IMR-90 (cell line): ENCODE results near the gene ABHD10.

Source experiments
- CEBPB ChIP-seq: IDR thresholded peaks from 2 replicates; pipeline ENCODE4 v1.6.1; 2012; ENCODE audit warnings: low read depth, low read length, improper control_type of control experiment
- CTCF ChIP-seq: conservative IDR thresholded peaks from 2 replicates; pipeline ENCODE4 v1.5.1; 2012; ENCODE audit warnings: mild to moderate bottlenecking, low read depth, low read length, improper control_type of control experiment
- ELK1 ChIP-seq: fragments of 150-350 bp; IDR thresholded peaks from 2 replicates; pipeline ENCODE4 v1.6.1; 2016; ENCODE audit warnings: low read depth, mild to moderate bottlenecking, low read length, moderate library complexity, borderline replicate concordance
- FOS ChIP-seq: fragments of 150-350 bp; IDR thresholded peaks from 2 replicates; pipeline ENCODE4 v1.6.1; 2016; ENCODE audit warnings: low read depth, low read length
- NFE2L2 ChIP-seq: fragments of 150-350 bp; IDR thresholded peaks from 2 replicates; pipeline ENCODE4 v1.6.1; 2016; ENCODE audit warnings: low read depth, mild to moderate bottlenecking, low read length
- POLR2A ChIP-seq: IDR thresholded peaks from 2 replicates; pipeline ENCODE4 v1.6.1; 2012; ENCODE audit warnings: mild to moderate bottlenecking, low read depth, low read length
- RAD21 ChIP-seq: IDR thresholded peaks from 2 replicates; pipeline ENCODE4 v1.6.1; 2012; ENCODE audit warnings: low read length, improper control_type of control experiment
- RCOR1 ChIP-seq: IDR thresholded peaks from 2 replicates; pipeline ENCODE4 v1.6.1; 2012; ENCODE audit warnings: mild to moderate bottlenecking, low read length, improper control_type of control experiment; ENCODE audit not compliant: insufficient replicate concordance
- RFX5 ChIP-seq: IDR thresholded peaks from 2 replicates; pipeline ENCODE4 v1.8.0; 2012; ENCODE audit warnings: low read depth, mild to moderate bottlenecking, low read length, moderate library complexity
- SMC3 ChIP-seq: fragments of 150-350 bp; IDR thresholded peaks from 2 replicates; pipeline ENCODE4 v1.6.1; 2016; ENCODE audit warnings: low read depth, mild to moderate bottlenecking, antibody characterized with exemption, low read length, moderate library complexity
- USF2 ChIP-seq: fragments of 150-350 bp; IDR thresholded peaks from 2 replicates; pipeline ENCODE4 v1.6.1; 2017; ENCODE audit warnings: mild to moderate bottlenecking, antibody characterized with exemption, low read length, low read depth

GRCh38 chr3:112018712-112019111 lies 39.9 kb downstream of the ABHD10 start:
- no peak for TF ChIP-seq RAD21
- no peak for TF ChIP-seq CTCF
- no peak for TF ChIP-seq SMC3
- no peak for TF ChIP-seq RFX5
- no peak for TF ChIP-seq ELK1
- no peak for TF ChIP-seq NFE2L2
- no peak for TF ChIP-seq FOS
- TF ChIP-seq RCOR1, result no peak
- TF ChIP-seq POLR2A, result no peak
- TF ChIP-seq CEBPB, result no peak
- TF ChIP-seq USF2, result no peak
